ENCODE data around the gene PRDM16.
"Not testable (repeated sequence)": the region's sequence is repeated elsewhere in the genome, so short reads cannot be mapped to it uniquely, and the experiment has no call there.

DNA sequence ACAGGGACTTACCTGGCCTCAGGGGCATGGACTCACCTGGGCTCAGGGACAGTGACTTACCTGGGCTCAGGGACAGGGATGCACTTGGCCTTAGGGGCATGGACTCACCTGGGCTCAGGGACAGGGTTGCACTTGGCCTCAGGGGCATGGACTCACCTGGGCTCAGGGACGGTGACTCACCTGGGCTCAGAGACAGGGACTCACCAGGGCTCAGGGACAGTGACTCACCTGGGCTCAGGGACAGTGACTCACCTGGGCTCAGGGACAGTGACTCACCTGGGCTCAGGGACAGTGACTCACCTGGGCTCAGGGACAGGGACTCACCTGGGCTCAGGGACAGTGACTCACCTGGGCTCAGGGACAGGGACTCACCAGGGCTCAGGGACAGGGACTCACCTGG is 96.2 kb downstream of the PRDM16 start:
- TF ChIP-seq, protein P1, sequence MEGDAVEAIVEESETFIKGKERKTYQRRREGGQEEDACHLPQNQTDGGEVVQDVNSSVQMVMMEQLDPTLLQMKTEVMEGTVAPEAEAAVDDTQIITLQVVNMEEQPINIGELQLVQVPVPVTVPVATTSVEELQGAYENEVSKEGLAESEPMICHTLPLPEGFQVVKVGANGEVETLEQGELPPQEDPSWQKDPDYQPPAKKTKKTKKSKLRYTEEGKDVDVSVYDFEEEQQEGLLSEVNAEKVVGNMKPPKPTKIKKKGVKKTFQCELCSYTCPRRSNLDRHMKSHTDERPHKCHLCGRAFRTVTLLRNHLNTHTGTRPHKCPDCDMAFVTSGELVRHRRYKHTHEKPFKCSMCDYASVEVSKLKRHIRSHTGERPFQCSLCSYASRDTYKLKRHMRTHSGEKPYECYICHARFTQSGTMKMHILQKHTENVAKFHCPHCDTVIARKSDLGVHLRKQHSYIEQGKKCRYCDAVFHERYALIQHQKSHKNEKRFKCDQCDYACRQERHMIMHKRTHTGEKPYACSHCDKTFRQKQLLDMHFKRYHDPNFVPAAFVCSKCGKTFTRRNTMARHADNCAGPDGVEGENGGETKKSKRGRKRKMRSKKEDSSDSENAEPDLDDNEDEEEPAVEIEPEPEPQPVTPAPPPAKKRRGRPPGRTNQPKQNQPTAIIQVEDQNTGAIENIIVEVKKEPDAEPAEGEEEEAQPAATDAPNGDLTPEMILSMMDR (IDR thresholded peaks at IDR 0.05) = not testable (repeated sequence)
- TF ChIP-seq, protein P2, sequence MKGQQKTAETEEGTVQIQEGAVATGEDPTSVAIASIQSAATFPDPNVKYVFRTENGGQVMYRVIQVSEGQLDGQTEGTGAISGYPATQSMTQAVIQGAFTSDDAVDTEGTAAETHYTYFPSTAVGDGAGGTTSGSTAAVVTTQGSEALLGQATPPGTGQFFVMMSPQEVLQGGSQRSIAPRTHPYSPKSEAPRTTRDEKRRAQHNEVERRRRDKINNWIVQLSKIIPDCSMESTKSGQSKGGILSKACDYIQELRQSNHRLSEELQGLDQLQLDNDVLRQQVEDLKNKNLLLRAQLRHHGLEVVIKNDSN (CRISPR knock-in tag; IDR thresholded peaks at IDR 0.05) = not testable (repeated sequence)
- TF ChIP-seq, protein P3, sequence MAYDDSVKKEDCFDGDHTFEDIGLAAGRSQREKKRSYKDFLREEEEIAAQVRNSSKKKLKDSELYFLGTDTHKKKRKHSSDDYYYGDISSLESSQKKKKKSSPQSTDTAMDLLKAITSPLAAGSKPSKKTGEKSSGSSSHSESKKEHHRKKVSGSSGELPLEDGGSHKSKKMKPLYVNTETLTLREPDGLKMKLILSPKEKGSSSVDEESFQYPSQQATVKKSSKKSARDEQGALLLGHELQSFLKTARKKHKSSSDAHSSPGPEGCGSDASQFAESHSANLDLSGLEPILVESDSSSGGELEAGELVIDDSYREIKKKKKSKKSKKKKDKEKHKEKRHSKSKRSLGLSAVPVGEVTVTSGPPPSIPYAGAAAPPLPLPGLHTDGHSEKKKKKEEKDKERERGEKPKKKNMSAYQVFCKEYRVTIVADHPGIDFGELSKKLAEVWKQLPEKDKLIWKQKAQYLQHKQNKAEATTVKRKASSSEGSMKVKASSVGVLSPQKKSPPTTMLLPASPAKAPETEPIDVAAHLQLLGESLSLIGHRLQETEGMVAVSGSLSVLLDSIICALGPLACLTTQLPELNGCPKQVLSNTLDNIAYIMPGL (CRISPR knock-in tag; IDR thresholded peaks at IDR 0.05) = not testable (repeated sequence)
- TF ChIP-seq, protein P4, sequence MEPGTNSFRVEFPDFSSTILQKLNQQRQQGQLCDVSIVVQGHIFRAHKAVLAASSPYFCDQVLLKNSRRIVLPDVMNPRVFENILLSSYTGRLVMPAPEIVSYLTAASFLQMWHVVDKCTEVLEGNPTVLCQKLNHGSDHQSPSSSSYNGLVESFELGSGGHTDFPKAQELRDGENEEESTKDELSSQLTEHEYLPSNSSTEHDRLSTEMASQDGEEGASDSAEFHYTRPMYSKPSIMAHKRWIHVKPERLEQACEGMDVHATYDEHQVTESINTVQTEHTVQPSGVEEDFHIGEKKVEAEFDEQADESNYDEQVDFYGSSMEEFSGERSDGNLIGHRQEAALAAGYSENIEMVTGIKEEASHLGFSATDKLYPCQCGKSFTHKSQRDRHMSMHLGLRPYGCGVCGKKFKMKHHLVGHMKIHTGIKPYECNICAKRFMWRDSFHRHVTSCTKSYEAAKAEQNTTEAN (CRISPR knock-in tag; IDR thresholded peaks at IDR 0.05) = not testable (repeated sequence)
- not testable (repeated sequence) for TF ChIP-seq ESRRA (CRISPR knock-in tag; IDR thresholded peaks at IDR 0.05; ENCODE audit: borderline replicate concordance)
